CD4-positive, alpha-beta T cell treated with Interleukin-6 at 100 ng/mL for 8 hours (primary cell): ENCODE measurements around the gene RFPL3.
"Not testable (repeated sequence)": the region's sequence is repeated elsewhere in the genome, so short reads cannot be mapped to it uniquely, and the experiment has no call there.

Source experiments
- DNase-seq: peaks from one replicate; pipeline ENCODE4 v3.0.0-alpha.2; 2020; ENCODE audit warnings: mixed read lengths, low spot score

Gene RFPL3

GRCh38 chr22:32331236-32331917 is 26.3 kb upstream of the RFPL3 start:
- DNase-seq, result no peak

GRCh38 chr22:32331918-32332725 is 25.5 kb upstream of the RFPL3 start:
- DNase-seq, result no peak

GRCh38 chr22:32333141-32333768 is 24.4 kb upstream of the RFPL3 start:
- DNase-seq, result no peak

DNA sequence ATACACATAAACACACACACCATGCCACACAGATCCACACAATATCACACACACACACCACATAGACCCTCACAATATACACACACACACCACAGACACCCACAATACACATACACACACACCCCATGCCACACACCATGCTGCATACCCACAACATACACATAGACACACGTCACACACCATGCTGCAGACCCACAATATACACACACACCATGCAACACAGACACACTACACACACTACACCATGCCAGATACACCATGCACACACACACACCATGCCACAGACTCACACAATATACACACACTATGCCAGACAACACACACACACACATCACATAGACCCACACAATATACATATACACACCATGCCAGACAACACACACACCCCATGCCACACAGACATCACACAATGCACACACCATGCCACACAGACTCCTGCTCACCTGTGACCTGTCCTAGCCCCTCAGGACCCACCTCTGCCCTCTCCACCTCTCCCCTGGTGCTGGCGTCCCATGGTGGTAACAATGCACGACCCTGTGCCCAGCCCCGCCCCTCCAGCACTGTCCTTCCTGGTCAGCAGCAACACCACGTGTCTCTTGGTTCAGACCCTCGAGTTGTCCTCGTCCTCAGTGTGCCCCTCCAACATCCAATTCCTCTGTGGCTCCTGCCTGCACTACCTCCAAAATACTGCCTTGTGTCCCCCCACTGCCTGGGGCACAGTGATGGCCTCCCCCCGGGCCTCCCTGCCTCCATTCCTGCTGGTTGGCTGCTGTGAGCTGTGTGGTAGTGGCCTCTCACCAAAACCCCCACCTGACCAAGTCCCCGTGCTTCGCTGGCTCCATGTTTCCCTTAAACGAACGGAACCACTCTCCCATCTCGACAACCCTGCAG is 23.7 kb upstream of the RFPL3 start:
- no peak for DNase-seq

- DNase-seq, result no peak
These were observed 22.9 kb upstream of the RFPL3 start for GRCh38 chr22:32334660-32335365.

- DNase-seq, result no peak
These were observed 22.2 kb upstream of the RFPL3 start for GRCh38 chr22:32335471-32335870.

DNA sequence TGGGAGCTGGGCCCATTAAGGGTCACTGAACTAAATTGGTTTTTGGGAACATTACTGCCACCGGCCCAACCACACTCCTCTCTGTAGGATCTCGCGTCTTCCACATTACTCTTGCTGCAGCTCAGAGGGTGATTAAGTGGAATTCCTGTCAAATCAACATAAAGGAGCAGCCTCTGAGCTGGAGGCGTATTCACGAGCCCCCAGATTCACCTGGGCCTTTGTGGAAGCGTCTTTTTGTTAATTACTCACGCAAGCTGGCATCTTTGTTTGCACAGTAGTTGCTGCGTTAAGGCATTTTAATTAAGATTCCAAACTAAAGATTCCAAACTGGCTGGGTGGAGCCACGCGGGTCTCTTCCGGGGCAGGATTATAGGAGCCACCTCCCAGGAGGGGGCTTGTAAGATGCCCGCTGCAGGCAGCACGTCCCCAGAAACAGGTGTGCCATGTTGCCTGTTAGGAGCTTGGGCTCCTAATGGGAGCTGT is 21.5 kb upstream of the RFPL3 start:
- no peak for DNase-seq

- no peak for DNase-seq
These were observed 20.8 kb upstream of the RFPL3 start for GRCh38 chr22:32336771-32337424.

DNA sequence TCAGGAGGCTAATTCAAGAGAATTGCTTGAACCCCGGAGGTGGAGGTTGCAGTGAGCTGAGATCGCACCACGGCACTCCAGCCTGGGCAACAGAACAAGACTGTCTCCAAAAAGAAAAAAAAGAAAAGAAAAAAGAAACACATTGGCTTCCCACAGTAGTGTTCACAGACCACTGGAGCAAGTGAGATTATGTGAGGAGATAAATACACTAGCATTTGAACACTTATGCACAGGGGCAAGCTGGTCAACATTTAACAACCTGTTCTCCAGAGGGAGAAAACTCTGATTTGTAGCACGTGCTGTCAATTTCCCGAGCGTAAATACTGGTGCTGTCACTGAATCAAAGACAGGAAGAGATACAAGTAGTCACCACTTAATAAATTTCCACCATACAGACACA is 20.2 kb upstream of the RFPL3 start:
- not testable (repeated sequence) for DNase-seq

DNA sequence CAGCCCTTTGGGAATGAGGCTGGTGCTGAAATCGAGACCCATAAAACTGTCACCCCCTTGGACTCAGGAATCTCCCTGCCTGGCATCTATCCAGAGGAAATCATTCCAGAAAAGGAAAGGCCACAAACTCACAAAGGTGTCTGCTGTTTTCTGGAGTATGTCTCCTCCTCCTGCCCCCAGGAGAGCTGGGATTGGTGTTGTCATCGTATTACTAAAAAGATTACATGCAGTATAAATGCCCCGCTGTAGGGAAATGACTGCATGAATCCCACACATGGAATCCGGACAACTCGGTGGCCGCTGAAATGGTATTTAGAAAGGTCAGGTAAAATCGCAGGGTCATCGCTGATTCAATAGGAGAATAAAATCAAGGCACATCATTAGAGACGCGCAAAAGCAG is 18.9 kb upstream of the RFPL3 start:
- no peak for DNase-seq

DNA sequence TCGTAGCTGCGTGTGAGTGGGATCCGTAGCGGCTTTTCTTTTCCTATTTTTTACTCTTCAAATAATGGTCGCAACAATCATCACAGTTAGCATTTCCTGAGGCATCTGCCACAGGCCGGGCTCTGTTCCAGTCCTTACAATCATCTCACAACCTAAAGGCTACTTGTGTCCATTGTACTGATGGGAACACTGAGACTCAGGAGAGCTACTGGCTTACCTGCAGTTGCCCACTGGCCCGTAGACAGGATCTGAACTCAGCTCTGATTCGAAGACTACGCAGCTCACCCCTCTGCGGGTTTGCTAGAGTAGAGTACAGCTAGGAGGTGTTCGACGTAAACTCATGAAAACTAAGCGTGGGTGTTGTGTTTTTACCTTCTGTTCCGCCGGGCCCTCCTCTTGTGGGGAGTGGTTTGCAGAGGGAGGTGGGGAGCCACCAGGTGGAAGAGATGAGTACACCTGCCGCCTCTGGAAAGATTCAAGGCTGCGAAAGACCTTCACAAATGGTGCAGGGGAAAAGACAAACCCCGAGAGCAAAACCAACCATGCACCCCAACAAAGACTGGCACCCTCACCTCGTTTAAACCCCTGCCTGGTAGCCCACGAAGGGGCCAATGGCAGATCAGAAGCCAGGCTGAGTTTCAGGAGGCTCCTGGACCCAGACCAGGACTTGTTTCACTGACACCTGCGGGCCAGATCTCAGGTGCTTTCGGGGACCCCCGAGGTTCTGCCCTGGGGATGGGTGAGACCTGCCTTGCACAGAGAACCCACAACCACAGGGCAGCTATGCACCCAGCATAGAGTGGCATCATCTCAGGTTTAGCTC is 18.3 kb upstream of the RFPL3 start:
- no peak for DNase-seq

- no peak for DNase-seq
These were observed 17.3 kb upstream of the RFPL3 start for GRCh38 chr22:32340411-32340810.

DNA sequence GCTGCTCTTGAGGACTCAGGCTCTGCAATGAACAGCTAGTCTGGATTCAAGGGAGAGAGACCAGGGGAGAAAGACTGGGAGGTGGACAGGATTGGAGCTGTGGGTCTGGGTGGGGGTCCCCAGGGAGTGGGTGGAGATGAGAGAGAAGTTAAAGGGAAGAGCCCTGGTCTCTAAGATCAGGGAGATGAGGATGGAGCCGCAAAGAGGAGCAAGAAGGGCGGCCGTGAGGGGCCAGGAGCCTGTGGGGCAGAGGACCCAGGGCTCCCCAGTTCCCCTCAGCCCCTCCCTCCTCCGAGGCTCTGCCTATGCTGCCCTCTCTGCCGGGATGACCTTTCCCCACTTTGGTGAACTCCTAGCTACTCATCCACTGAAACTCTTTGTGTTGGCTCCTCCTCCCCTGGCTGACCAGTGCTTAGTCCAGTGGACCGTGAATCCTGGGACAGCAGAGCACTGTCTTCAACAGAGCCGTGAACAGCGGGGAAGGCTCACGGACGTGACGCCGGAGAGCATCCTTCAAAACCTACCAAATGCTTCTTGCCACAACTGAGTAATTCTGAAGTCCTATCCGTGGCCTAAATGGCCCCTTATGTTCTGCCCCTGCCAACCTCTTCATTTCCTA is 16.4 kb upstream of the RFPL3 start:
- no peak for DNase-seq

GRCh38 chr22:32342977-32343376 is 14.7 kb upstream of the RFPL3 start:
- DNase-seq, result no peak

DNA sequence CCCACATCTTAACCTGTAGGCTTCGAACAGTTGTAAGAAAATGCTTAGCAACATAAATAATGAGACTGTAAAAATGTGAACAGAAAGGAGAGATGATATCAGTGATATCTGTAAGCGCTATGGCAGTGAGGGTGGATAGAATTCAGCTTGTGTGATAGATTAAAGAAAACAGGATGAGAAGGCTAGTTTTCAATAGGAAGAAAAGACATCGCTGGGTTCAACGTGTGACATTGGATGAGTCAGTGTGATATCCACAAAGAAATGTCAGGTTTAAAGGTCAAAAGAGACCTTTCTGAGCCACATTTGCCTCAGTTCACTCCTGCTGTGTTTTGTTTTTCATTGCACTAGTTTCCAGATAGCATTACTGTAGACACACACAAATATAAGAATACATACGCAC is 13.7 kb upstream of the RFPL3 start:
- no peak for DNase-seq

DNA sequence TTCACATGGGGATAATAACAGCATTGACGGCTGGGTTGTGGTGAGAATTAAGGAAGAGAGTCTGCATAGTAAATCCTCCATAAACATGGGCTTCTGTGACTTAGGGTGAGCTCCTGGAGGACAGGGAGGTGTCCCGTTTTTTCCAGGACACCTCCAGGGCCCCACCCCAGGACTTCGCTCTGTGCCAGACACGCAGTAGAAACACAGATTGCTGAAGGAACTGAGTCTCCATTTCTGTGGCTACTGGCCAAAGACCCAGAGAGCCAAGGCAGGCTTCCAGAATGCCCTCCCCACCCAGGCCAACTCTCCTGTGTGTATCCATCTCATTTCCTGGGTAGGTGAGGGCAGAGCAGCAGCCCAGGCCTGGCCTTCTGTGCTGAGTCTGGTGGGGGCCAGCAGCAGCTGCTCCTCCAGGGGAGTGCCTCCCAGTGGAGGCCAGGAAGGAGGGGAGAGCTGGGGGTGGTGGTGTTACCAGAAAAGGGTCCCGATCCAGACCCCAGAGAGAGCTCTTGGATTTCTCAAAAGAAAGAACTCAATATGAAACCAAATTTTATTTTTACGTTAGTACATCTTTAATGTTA is 9.5 kb upstream of the RFPL3 start:
- no peak for DNase-seq

DNA sequence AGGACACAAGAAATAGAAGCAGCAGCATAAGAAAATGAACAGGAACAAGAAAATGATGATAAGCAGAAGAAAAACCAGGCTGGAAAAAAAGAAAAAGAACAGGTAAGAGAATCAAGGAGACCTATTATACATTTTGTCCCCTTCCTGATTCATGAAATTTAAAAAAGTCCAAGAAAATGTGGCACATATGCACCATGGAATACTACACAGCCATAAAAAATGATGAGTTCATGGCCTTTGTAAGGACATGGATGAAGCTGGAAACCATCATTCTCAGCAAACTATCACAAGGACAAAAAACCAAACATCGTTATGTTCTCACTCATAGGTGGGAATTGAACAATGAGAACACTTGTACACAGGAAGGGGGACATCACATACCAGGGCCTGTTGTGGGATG is 5.8 kb upstream of the RFPL3 start:
- DNase-seq, result not testable (repeated sequence)

GRCh38 chr22:32352681-32353080 is 5.0 kb upstream of the RFPL3 start:
- DNase-seq, result no peak

DNA sequence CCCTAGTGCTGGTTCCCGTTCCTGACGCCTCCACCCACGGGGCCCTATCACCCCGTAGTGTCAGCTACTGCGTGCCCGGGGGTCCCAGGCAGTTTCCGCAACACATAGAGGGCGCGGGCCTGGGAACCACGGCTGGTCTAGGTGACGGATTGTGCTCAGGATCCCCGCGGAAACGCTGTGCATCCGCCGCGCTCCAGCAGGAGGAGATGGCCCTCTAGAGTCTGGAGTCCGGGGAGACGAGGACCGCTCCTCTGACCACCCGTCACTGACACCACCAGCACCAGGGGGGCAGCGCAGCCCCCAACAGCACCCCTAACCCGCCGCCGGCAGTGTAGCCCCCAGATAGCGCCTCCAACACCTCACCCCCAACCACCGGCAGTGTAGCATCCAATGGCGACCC is 4.4 kb upstream of the RFPL3 start:
- no peak for DNase-seq
